ENCODE results near the gene MTX3. TPM values are rescaled to one million over a fixed set of nuclear protein-coding genes. Genes with fewer than 3 reads are reported as not detected.
A peak's percentile ranks its signal among the peaks of the same experiment; 100 is the strongest.

The MTX3 gene
- total RNA-seq, 1 experiment from 2014 or later, result 16.6 TPM

- no peaks in the 10 kb centered on the region for H3K27me3 ChIP-seq (ENCODE audit: control insufficient read depth, insufficient read depth, low read length)
- H3K4me3 ChIP-seq (ENCODE audit: insufficient read depth, low read depth, low read length), result no peak overlapping the region
- no peak for DNase-seq
- no peaks in the 10 kb centered on the region for H3K36me3 ChIP-seq (replicated peaks; ENCODE audit: control insufficient read depth, insufficient read depth, low read length)
Measured at GRCh38 chr5:79966448-79966847, 24.6 kb downstream of the MTX3 start.

DNA sequence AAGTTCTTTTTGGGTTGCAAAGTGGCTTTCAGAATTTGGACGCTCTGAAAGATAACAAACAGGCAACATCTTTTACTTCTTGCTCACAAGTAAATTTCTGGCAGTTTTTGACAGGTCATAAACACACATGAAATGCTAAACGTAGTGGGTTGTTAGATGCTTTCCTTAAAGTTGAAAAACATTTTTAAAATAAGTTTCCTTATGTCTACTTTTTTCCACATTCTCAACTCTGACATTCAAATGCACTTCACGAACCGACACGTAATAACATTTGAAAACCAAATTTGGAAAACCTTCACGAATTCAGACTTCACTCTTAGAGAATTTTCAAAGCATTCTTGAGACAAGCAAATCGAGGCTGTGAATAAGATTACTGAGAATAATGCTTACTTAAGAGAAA lies 26.9 kb downstream of the MTX3 start:
- H3K36me3 ChIP-seq (replicated peaks; ENCODE audit: control insufficient read depth, insufficient read depth, low read length), result no peaks in the 10 kb centered on the region
- no peak overlapping the region for H3K4me3 ChIP-seq (ENCODE audit: insufficient read depth, low read depth, low read length)
- no peaks in the 10 kb centered on the region for H3K27me3 ChIP-seq (ENCODE audit: control insufficient read depth, insufficient read depth, low read length)
- DNase-seq, result no peak

GRCh38 chr5:79963261-79964061 lies 27.6 kb downstream of the MTX3 start:
- Histone ChIP-seq H3K27me3 (ENCODE audit: control insufficient read depth, insufficient read depth, low read length) (no peaks in the 10 kb centered on the region), H3K36me3 (replicated peaks; ENCODE audit: control insufficient read depth, insufficient read depth, low read length) (no peaks in the 10 kb centered on the region), H3K4me3 (ENCODE audit: insufficient read depth, low read depth, low read length) (no peak overlapping the region)
- no peak for DNase-seq

GRCh38 chr5:79962575-79963222 lies 28.4 kb downstream of the MTX3 start:
- Histone ChIP-seq H3K27me3 (ENCODE audit: control insufficient read depth, insufficient read depth, low read length) (no peaks in the 10 kb centered on the region), H3K4me3 (ENCODE audit: insufficient read depth, low read depth, low read length) (no peak overlapping the region), H3K36me3 (replicated peaks; ENCODE audit: control insufficient read depth, insufficient read depth, low read length) (no peaks in the 10 kb centered on the region)
- DNase-seq, result no peak

GRCh38 chr5:79961716-79962574 lies 29.1 kb downstream of the MTX3 start:
- H3K4me3 ChIP-seq (ENCODE audit: insufficient read depth, low read depth, low read length), result no peak overlapping the region
- H3K27me3 ChIP-seq (ENCODE audit: control insufficient read depth, insufficient read depth, low read length), result no peaks in the 10 kb centered on the region
- no peaks in the 10 kb centered on the region for H3K36me3 ChIP-seq (replicated peaks; ENCODE audit: control insufficient read depth, insufficient read depth, low read length)
- no peak for DNase-seq

- Histone ChIP-seq H3K4me3 (ENCODE audit: insufficient read depth, low read depth, low read length) (no peak overlapping the region), H3K36me3 (replicated peaks; ENCODE audit: control insufficient read depth, insufficient read depth, low read length) (no peaks in the 10 kb centered on the region), H3K27me3 (ENCODE audit: control insufficient read depth, insufficient read depth, low read length) (no peaks in the 10 kb centered on the region)
- DNase-seq, result no peak
Measured at GRCh38 chr5:79959407-79959806, 31.7 kb downstream of the MTX3 start.

- no peaks in the 10 kb centered on the region for H3K36me3 ChIP-seq (replicated peaks; ENCODE audit: control insufficient read depth, insufficient read depth, low read length)
- no peaks in the 10 kb centered on the region for H3K27me3 ChIP-seq (ENCODE audit: control insufficient read depth, insufficient read depth, low read length)
- DNase-seq, result peak; percentile 15
- no peak overlapping the region for H3K4me3 ChIP-seq (ENCODE audit: insufficient read depth, low read depth, low read length)
Measured at GRCh38 chr5:79955941-79956670, 35.0 kb downstream of the MTX3 start.

- no peaks in the 10 kb centered on the region for H3K36me3 ChIP-seq (replicated peaks; ENCODE audit: control insufficient read depth, insufficient read depth, low read length)
- DNase-seq, result no peak
- no peaks in the 10 kb centered on the region for H3K27me3 ChIP-seq (ENCODE audit: control insufficient read depth, insufficient read depth, low read length)
- H3K4me3 ChIP-seq (ENCODE audit: insufficient read depth, low read depth, low read length), result no peak overlapping the region
Measured at GRCh38 chr5:79955356-79955895, 35.6 kb downstream of the MTX3 start.

DNA sequence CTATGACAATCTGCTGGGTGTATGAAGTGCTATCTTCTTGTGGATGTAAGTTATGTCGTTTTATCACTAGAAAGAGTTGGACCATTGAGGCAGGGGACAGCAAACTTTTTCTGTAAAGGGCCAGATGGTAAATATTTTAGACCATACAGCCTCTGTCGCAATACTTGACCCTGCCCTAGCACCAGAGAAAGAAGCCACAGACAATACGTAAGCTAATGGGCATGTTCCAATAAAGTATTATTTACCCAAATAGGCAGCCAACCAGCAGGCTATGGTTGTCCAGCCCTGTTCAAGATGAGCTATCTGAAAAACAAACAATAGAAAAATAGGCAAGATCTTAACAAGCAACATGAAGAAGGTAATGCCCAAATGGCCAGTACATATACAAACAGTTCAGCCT lies 36.4 kb downstream of the MTX3 start:
- no peak for DNase-seq
- no peaks in the 10 kb centered on the region for H3K36me3 ChIP-seq (replicated peaks; ENCODE audit: control insufficient read depth, insufficient read depth, low read length)
- no peaks in the 10 kb centered on the region for H3K27me3 ChIP-seq (ENCODE audit: control insufficient read depth, insufficient read depth, low read length)
- H3K4me3 ChIP-seq (ENCODE audit: insufficient read depth, low read depth, low read length), result no peak overlapping the region

- no peaks in the 10 kb centered on the region for H3K27me3 ChIP-seq (ENCODE audit: control insufficient read depth, insufficient read depth, low read length)
- no peaks in the 10 kb centered on the region for H3K36me3 ChIP-seq (replicated peaks; ENCODE audit: control insufficient read depth, insufficient read depth, low read length)
- no peak for DNase-seq
- H3K4me3 ChIP-seq (ENCODE audit: insufficient read depth, low read depth, low read length), result no peak overlapping the region
Measured at GRCh38 chr5:79947567-79947966, 43.5 kb downstream of the MTX3 start.

- Histone ChIP-seq H3K27me3 (ENCODE audit: control insufficient read depth, insufficient read depth, low read length) (no peaks in the 10 kb centered on the region), H3K36me3 (replicated peaks; ENCODE audit: control insufficient read depth, insufficient read depth, low read length) (no peaks in the 10 kb centered on the region), H3K4me3 (ENCODE audit: insufficient read depth, low read depth, low read length) (no peak overlapping the region)
- no peak for DNase-seq
Measured at GRCh38 chr5:79938468-79938867, 52.6 kb downstream of the MTX3 start.

- Histone ChIP-seq H3K4me3 (ENCODE audit: insufficient read depth, low read depth, low read length) (no peak overlapping the region), H3K36me3 (replicated peaks; ENCODE audit: control insufficient read depth, insufficient read depth, low read length) (no peaks in the 10 kb centered on the region), H3K27me3 (ENCODE audit: control insufficient read depth, insufficient read depth, low read length) (no peaks in the 10 kb centered on the region)
- no peak for DNase-seq
Measured at GRCh38 chr5:79936646-79937216, 54.3 kb downstream of the MTX3 start.

- Histone ChIP-seq H3K36me3 (replicated peaks; ENCODE audit: control insufficient read depth, insufficient read depth, low read length) (no peaks in the 10 kb centered on the region), H3K4me3 (ENCODE audit: insufficient read depth, low read depth, low read length) (no peak overlapping the region), H3K27me3 (ENCODE audit: control insufficient read depth, insufficient read depth, low read length) (no peaks in the 10 kb centered on the region)
- no peak for DNase-seq
Measured at GRCh38 chr5:79936002-79936645, 54.9 kb downstream of the MTX3 start.
